Lung (tissue), 12 donors: ENCODE measurements around the gene DZIP3. TPM values are rescaled to one million over a fixed set of nuclear protein-coding genes. Genes with fewer than 3 reads are reported as not detected.

Experiments used
- ATAC-seq: fragments of 200-7000 bp; cut with Tn5 transposase; one replicate; pipeline ENCODE4 v1.9.1; 2020; ENCODE audit warnings: moderate number of reproducible peaks; ENCODE audit not compliant: insufficient read depth, low FRiP score
- DNase-seq, 3 donors: peaks; one replicate each; pipeline ENCODE4 v3.0.0-alpha.2; 2013 to 2017
- H3K27ac ChIP-seq, 2 donors: one replicate each; pipeline ENCODE4 v1.5.1; 2013; ENCODE audit warnings: mild to moderate bottlenecking in 2 of 2, moderate library complexity in 2 of 2, control low read depth in 1 of 2, inconsistent platforms in 1 of 2, low read depth in 1 of 2, low read length in 1 of 2
- H3K27me3 ChIP-seq, 3 donors: one replicate each; pipeline ENCODE4 v1.5.1; 2013; ENCODE audit warnings: low read length in 2 of 3; ENCODE audit not compliant: control insufficient read depth in 3 of 3, insufficient read depth in 3 of 3
- H3K36me3 ChIP-seq, 4 donors: one replicate each; pipeline ENCODE4 v1.5.1; 2013; ENCODE audit warnings: low read length in 4 of 4, mild to moderate bottlenecking in 1 of 4, moderate library complexity in 1 of 4; ENCODE audit not compliant: control insufficient read depth in 4 of 4, insufficient read depth in 4 of 4
- H3K4me1 ChIP-seq, 5 donors: one replicate each; pipeline ENCODE4 v1.5.1; 2013; ENCODE audit warnings: low read length in 5 of 5, mild to moderate bottlenecking in 2 of 5, moderate library complexity in 1 of 5; ENCODE audit not compliant: control insufficient read depth in 5 of 5, insufficient read depth in 5 of 5
- H3K4me3 ChIP-seq: one replicate; pipeline ENCODE4 v1.5.1; 2013; ENCODE audit warnings: mild to moderate bottlenecking, control low read depth, moderate library complexity
- H3K9ac ChIP-seq, 2 donors: one replicate each; pipeline ENCODE4 v1.5.1; 2013; ENCODE audit warnings: low read length in 2 of 2, control low read depth in 1 of 2; ENCODE audit not compliant: insufficient read depth in 1 of 2
- H3K9me3 ChIP-seq, 4 donors: one replicate each; pipeline ENCODE4 v1.5.1; 2013; ENCODE audit warnings: low read length in 3 of 4, mild to moderate bottlenecking in 1 of 4, moderate library complexity in 1 of 4; ENCODE audit not compliant: control insufficient read depth in 4 of 4, insufficient read depth in 3 of 4
- WGBS, 2 donors: extraction: QIAGEN DNeasy Blood & Tissue Kit; methylation state at CpG; one replicate each; pipeline ENCODE4 v1.1.7; 2013; 5-methylcytosine and 5-hydroxymethylcytosine counted together
- polyA plus RNA-seq, 2 donors: library from polyadenylated mRNA; stranded (reverse); fragments of 200-250 nt; gene quantifications; one replicate each; pipeline ENCODE4 v1.2.1, GENCODE V29; 2013
- total RNA-seq, 2 donors: library from RNA; depleted of rRNA in 1 of 2; stranded (reverse); fragments of >200 nt in 1 of 2; gene quantifications; one replicate each; pipeline ENCODE4 v1.2.1, GENCODE V29; 2014 to 2021
- TF ChIP-seq, protein P1 (sequence below): IDR thresholded peaks from 2 replicates; pipeline ENCODE4 v1.5.1; 2012; ENCODE audit warnings: mild to moderate bottlenecking; ENCODE audit errors: control extremely low read depth, extremely low read depth
- donor health status: control.
- donor health status: control.
- donor health status: Bipolar disorder and iron deficiency.
- donor health status: healthy.
- donor health status: DM: yes; HTN: yes; CAD: no.

The DZIP3 gene
- total and polyA plus RNA-seq, 4 donors, result 3.8 to 44.1 (median 13.0) TPM

DNA sequence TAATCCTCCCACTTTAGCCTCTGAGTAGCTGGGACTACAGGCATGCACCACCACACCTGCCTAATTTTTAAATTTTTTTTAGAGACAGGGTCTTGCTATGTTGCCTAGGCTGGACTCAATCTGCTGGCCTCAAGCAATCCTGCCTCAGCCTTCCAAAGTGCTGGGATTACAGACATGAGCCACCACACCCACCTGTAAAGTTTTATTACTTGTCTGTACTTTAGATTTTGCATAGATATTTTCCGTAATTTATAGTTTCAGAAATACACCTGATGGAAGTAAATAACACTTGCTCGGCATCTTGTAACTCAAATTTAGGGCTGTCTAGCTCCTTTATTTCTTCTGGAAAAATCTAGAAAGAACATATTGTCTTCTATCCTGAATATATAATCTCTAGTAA is 5.8 kb downstream of the DZIP3 start:
- Histone ChIP-seq H3K27me3 (no peaks in the 10 kb centered on the region), H3K27ac (no peak overlapping the region), H3K4me3 (no peak overlapping the region), H3K9me3 (no peaks in the 10 kb centered on the region), H3K36me3 (no peaks in the 10 kb centered on the region), H3K4me1 (peaks cover 0 to 8% (median 2%) of the 10 kb centered on the region in 5 donors), H3K9ac (no peak overlapping the region)
- WGBS, 2 donors, result 95 to 96% methylated on average over 2 of the region's 2 CpGs
- ATAC-seq (no peak), DNase-seq (no peak)
- TF ChIP-seq, protein P1, sequence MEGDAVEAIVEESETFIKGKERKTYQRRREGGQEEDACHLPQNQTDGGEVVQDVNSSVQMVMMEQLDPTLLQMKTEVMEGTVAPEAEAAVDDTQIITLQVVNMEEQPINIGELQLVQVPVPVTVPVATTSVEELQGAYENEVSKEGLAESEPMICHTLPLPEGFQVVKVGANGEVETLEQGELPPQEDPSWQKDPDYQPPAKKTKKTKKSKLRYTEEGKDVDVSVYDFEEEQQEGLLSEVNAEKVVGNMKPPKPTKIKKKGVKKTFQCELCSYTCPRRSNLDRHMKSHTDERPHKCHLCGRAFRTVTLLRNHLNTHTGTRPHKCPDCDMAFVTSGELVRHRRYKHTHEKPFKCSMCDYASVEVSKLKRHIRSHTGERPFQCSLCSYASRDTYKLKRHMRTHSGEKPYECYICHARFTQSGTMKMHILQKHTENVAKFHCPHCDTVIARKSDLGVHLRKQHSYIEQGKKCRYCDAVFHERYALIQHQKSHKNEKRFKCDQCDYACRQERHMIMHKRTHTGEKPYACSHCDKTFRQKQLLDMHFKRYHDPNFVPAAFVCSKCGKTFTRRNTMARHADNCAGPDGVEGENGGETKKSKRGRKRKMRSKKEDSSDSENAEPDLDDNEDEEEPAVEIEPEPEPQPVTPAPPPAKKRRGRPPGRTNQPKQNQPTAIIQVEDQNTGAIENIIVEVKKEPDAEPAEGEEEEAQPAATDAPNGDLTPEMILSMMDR, result no peak

DNA sequence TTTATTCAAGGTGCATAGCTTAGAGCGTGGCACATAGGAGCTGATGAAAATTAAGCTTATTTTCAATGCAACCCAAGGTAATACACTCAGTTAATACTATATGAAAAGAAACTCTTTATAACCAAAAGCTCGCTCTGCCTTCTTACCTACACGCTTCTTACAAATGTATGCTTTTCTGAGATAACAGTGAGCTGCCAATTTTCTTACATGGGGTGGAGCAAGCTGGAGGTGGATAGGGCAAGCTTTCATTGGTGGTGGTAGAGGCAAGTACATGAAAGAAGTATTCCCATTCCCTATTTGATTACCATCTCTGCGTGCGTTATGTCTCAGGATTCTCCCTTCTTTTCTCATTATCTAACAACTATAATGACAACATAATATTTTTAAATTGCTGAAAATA is 8.9 kb downstream of the DZIP3 start:
- H3K9ac ChIP-seq, result no peak overlapping the region
- no peak overlapping the region for H3K27ac ChIP-seq
- no peaks in the 10 kb centered on the region for H3K27me3 ChIP-seq
- TF ChIP-seq, protein P1, result no peak
- ATAC-seq (no peak), DNase-seq (no peak)
- no peak overlapping the region for H3K4me3 ChIP-seq
- H3K36me3 ChIP-seq, result no peaks in the 10 kb centered on the region
- no peaks in the 10 kb centered on the region for H3K9me3 ChIP-seq
- H3K4me1 ChIP-seq, result peaks cover 0 to 5% (median 0%) of the 10 kb centered on the region in 5 donors
- 77 to 79% methylated on average over 5 of the region's 5 CpGs for WGBS, 2 donors

DNA sequence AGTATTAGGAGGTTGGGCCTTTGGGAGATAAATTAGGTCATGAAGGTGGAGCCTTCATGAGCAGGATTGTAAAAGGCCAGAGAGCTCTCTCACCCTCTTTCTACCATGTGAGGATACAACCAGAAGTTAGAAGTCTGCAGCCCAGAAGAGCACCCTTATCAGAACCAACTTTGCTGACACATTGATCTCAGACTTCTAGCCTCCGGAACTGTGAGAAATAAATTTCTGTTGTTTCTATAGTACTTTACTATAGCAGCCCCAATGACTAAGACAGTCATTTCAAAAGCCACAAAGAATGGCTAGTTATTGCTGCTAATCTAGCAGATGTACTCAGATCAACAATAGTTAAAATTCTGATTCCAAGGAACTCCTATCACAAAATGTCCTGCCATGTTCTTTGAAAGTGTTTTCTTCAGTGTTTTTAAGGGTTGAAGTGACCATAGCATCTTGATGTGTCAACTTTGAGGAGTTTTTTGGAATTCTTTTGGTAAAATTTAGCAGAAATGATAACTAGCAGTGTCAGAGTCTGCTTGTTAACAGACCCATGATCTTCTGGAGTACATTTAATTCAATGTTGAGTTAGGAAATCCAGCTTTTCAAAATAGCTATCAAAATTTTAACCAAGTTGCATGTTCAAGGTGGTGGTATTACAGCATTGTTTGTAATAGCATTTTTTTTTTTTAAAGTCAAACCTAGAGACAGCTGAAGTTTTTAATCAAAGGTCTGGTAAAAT is 10.3 kb downstream of the DZIP3 start:
- ATAC-seq (no peak), DNase-seq (no peak)
- no peak overlapping the region for H3K4me3 ChIP-seq
- no peak overlapping the region for H3K9ac ChIP-seq
- no peak overlapping the region for H3K27ac ChIP-seq
- peaks cover 0 to 5% (median 0%) of the 10 kb centered on the region in 5 donors for H3K4me1 ChIP-seq
- TF ChIP-seq, protein P1, result no peak
- 95 to 97% methylated on average over 1 of the region's 1 CpG for WGBS, 2 donors
- no peaks in the 10 kb centered on the region for H3K9me3 ChIP-seq
- H3K36me3 ChIP-seq, result no peaks in the 10 kb centered on the region
- no peaks in the 10 kb centered on the region for H3K27me3 ChIP-seq
